Panc1 (cell line): Measurements from ENCODE around the gene DAB2. TPM values are rescaled to one million over a fixed set of nuclear protein-coding genes. Genes with fewer than 3 reads are reported as not detected.

Source experiments
- ATAC-seq: fragments of 200-7000 bp; cut with Tn5 transposase; 2 replicates; pipeline ENCODE4 v1.9.1; 2020; ENCODE audit warnings: mild to moderate bottlenecking, moderate library complexity
- BruUV-seq: library from RNA; stranded (reverse); fragments of 400-500 nt; replicated peaks from 2 replicates; lab custom pipeline; 2021; lab: Mats Ljungman, UMichigan
- CTCF ChIA-PET: fragments of 300-600 bp; sonication (Branson Sonifier 250); formaldehyde crosslinking; loops from one replicate; lab custom pipeline; 2022; ENCODE audit warnings: antibody characterized with exemption; lab: Charles Lee
- POLR2A ChIA-PET: fragments of 300-600 bp; sonication (Branson Sonifier 250); formaldehyde crosslinking; loops from one replicate; lab custom pipeline; 2022; ENCODE audit warnings: antibody characterized with exemption; lab: Charles Lee
- DNase-seq: peaks from one replicate; pipeline ENCODE4 v3.0.0-alpha.2; 2010; ENCODE audit warnings: low read depth, low spot score
- H3K27ac ChIP-seq: 2 replicates; pipeline ENCODE4 v1.5.1; 2011; ENCODE audit warnings: mild to moderate bottlenecking, low read length, inconsistent platforms
- H3K27me3 ChIP-seq: fragments of 200-500 bp; sonication (Bioruptor generic); 2 replicates; pipeline ENCODE4 v1.6.0; 2014; ENCODE audit warnings: low read length, inconsistent platforms; ENCODE audit not compliant: control insufficient read depth, insufficient read depth
- H3K36me3 ChIP-seq: fragments of 200-500 bp; sonication (Bioruptor generic); 2 replicates; pipeline ENCODE4 v1.5.1; 2014; ENCODE audit warnings: inconsistent platforms, mild to moderate bottlenecking, low read length, moderate library complexity; ENCODE audit not compliant: control insufficient read depth, insufficient read depth
- H3K4me1 ChIP-seq: 2 replicates; pipeline ENCODE4 v1.5.1; 2011; ENCODE audit warnings: inconsistent platforms, mild to moderate bottlenecking, low read length, moderate library complexity; ENCODE audit not compliant: control insufficient read depth, insufficient read depth
- H3K4me3 ChIP-seq, 2 experiments: 2 replicates each; pipeline ENCODE4 v1.5.1; 2011 to 2012; ENCODE audit warnings: low read depth in 2 of 2, low read length in 2 of 2, mild to moderate bottlenecking in 2 of 2, inconsistent platforms in 1 of 2, moderate library complexity in 1 of 2
- H3K9me3 ChIP-seq: fragments of 200-500 bp; sonication (Bioruptor generic); 2 replicates; pipeline ENCODE4 v1.5.1; 2014; ENCODE audit warnings: low read depth, mild to moderate bottlenecking, inconsistent platforms, low read length, moderate library complexity; ENCODE audit not compliant: control insufficient read depth, insufficient read depth
- CTCF ChIP-seq: fragments of 450-650 bp; IDR thresholded peaks from 2 replicates; pipeline ENCODE4 v1.5.1; 2017; ENCODE audit warnings: mild to moderate bottlenecking
- POLR2AphosphoS5 ChIP-seq: IDR thresholded peaks from 2 replicates; pipeline ENCODE4 v1.6.1; 2012; ENCODE audit warnings: mild to moderate bottlenecking, low read depth, low read length, moderate library complexity
- REST ChIP-seq, 2 experiments: IDR thresholded peaks; 2 replicates each; pipeline ENCODE4 v1.6.1; 2011 to 2012; ENCODE audit warnings: low read depth in 2 of 2, control low read depth in 1 of 2, low read length in 1 of 2, mild to moderate bottlenecking in 1 of 2, moderate library complexity in 1 of 2; ENCODE audit not compliant: insufficient read depth in 1 of 2
- SIN3A ChIP-seq: IDR thresholded peaks from 2 replicates; pipeline ENCODE4 v1.6.1; 2012; ENCODE audit warnings: low read depth, mild to moderate bottlenecking, low read length, moderate library complexity, borderline replicate concordance; ENCODE audit not compliant: insufficient read depth
- TCF7L2 ChIP-seq: IDR thresholded peaks from 2 replicates; pipeline ENCODE4 v1.6.1; 2011; ENCODE audit warnings: mild to moderate bottlenecking, low read depth, low read length, inconsistent platforms
- in situ Hi-C: cut with HindIII; loops from 2 replicates; pipeline ENCODE4 v1.10.0; 2016; ENCODE audit warnings: low sequenced_read_pairs, low pct_unique_long_range_greater_than_20kb
- intact Hi-C: fragments of 100-400 bp; cut with micrococcal nuclease; formaldehyde crosslinking; loops from one replicate; pipeline ENCODE4 v1.10.0; 2022; ENCODE audit not compliant: unreplicated experiment
- total RNA-seq: library from RNA; stranded (reverse); gene quantifications from one replicate; pipeline ENCODE4 v1.2.1, GENCODE V29; 2021; ENCODE audit not compliant: unreplicated experiment

The DAB2 gene
- total RNA-seq, 1 experiment from 2014 or later: 1.7 TPM

- ATAC-seq (no peak), DNase-seq (no peak)
- in situ Hi-C loops: no loop called here
- TF ChIP-seq REST (IDR thresholded peaks at IDR 0.05; ENCODE audit: insufficient read depth in 1 of 2, low read depth in 2 of 2, low read length in 1 of 2) (no peak), TCF7L2 (no peak), SIN3A (no peak), CTCF (no peak), POLR2AphosphoS5 (no peak)
- no peaks in the 10 kb centered on the region for H3K9me3 ChIP-seq
- BruUV-seq: no TSS peak
- H3K27me3 ChIP-seq: no peaks in the 10 kb centered on the region
- H3K36me3 ChIP-seq: no peaks in the 10 kb centered on the region
- ChIA-PET POLR2A (no interaction called here), CTCF (no interaction called here)
- intact Hi-C loops: no loop called here
- H3K4me1 ChIP-seq: no peaks in the 10 kb centered on the region
- H3K4me3 ChIP-seq: no peak overlapping the region
- no peak overlapping the region for H3K27ac ChIP-seq
Observed at GRCh38 chr5:39369123-39369815, 55.5 kb downstream of the DAB2 start.

GRCh38 chr5:39368116-39368515, 56.7 kb downstream of the DAB2 start:
- POLR2A ChIA-PET: no interaction called here
- in situ Hi-C loops: no loop called here
- Histone ChIP-seq H3K4me3 (no peak overlapping the region), H3K9me3 (no peaks in the 10 kb centered on the region), H3K36me3 (no peaks in the 10 kb centered on the region), H3K27ac (no peak overlapping the region), H3K4me1 (no peaks in the 10 kb centered on the region), H3K27me3 (no peaks in the 10 kb centered on the region)
- CTCF ChIA-PET: no interaction called here
- BruUV-seq: no TSS peak
- DNase-seq: no peak
- intact Hi-C loops: no loop called here
- ATAC-seq: no peak
- TF ChIP-seq CTCF (no peak), SIN3A (no peak), TCF7L2 (no peak), POLR2AphosphoS5 (no peak), REST (IDR thresholded peaks at IDR 0.05; ENCODE audit: insufficient read depth in 1 of 2, low read depth in 2 of 2, low read length in 1 of 2) (no peak)
